ENCODE results near the gene SCLY. TPM values are rescaled to one million over a fixed set of nuclear protein-coding genes. Genes with fewer than 3 reads are reported as not detected.
A peak's percentile ranks its signal among the peaks of the same experiment; 100 is the strongest.

The SCLY gene
- 10 to 100 TPM; 46.4 to 63.5 (median 60.1) TPM for total RNA-seq

- ATAC-seq = peak; percentile 97 to 98
- Mint-ChIP-seq H3K27me3 (ENCODE audit: low read depth) (peaks cover 10% of the 10 kb centered on the region), H3K36me3 (ENCODE audit: insufficient read depth) (peaks cover 10% of the 10 kb centered on the region), H3K4me3 (peak within 1 kb of the TSS; percentile 92), H3K9me3 (no peaks in the 10 kb centered on the region), H3K4me1 (ENCODE audit: low read depth) (peaks cover 35% of the 10 kb centered on the region)
- DNase-seq = peak; percentile 97
Measured at GRCh38 chr2:238060542-238061314, at the start of gene SCLY. SCLY (plus strand) TSS chr2:238061001; CDS start chr2:238061055, 54 bp downstream.

GRCh38 chr2:238013806-238014205 lies 47.0 kb upstream of the SCLY start:
- peaks cover 27% of the 10 kb centered on the region for H3K4me1 Mint-ChIP-seq (ENCODE audit: low read depth)
- no peaks in the 10 kb centered on the region for H3K27me3 Mint-ChIP-seq (ENCODE audit: low read depth)
- no peak overlapping the region for H3K4me3 Mint-ChIP-seq
- H3K9me3 Mint-ChIP-seq = no peaks in the 10 kb centered on the region
- H3K36me3 Mint-ChIP-seq (ENCODE audit: insufficient read depth) = peaks cover 34% of the 10 kb centered on the region
- ATAC-seq (no peak), DNase-seq (no peak)

- ATAC-seq = no peak
- Mint-ChIP-seq H3K9me3 (no peaks in the 10 kb centered on the region), H3K27me3 (ENCODE audit: low read depth) (no peaks in the 10 kb centered on the region), H3K4me1 (ENCODE audit: low read depth) (peaks cover 12% of the 10 kb centered on the region), H3K36me3 (ENCODE audit: insufficient read depth) (peaks cover 42% of the 10 kb centered on the region), H3K4me3 (no peak overlapping the region)
- no peak for DNase-seq
Measured at GRCh38 chr2:238015705-238016104, 45.1 kb upstream of the SCLY start.

- peaks cover 6% of the 10 kb centered on the region for H3K4me1 Mint-ChIP-seq (ENCODE audit: low read depth)
- peaks cover 43% of the 10 kb centered on the region for H3K36me3 Mint-ChIP-seq (ENCODE audit: insufficient read depth)
- no peak overlapping the region for H3K4me3 Mint-ChIP-seq
- no peak for DNase-seq
- H3K27me3 Mint-ChIP-seq (ENCODE audit: low read depth) = no peaks in the 10 kb centered on the region
- no peak for ATAC-seq
- no peaks in the 10 kb centered on the region for H3K9me3 Mint-ChIP-seq
Measured at GRCh38 chr2:238016526-238016925, 44.3 kb upstream of the SCLY start.

- DNase-seq (no peak), ATAC-seq (no peak)
- Mint-ChIP-seq H3K4me1 (ENCODE audit: low read depth) (peaks cover 4% of the 10 kb centered on the region), H3K36me3 (ENCODE audit: insufficient read depth) (peaks cover 28% of the 10 kb centered on the region), H3K4me3 (no peak overlapping the region), H3K9me3 (no peaks in the 10 kb centered on the region), H3K27me3 (ENCODE audit: low read depth) (no peaks in the 10 kb centered on the region)
Measured at GRCh38 chr2:238019962-238020361, 40.8 kb upstream of the SCLY start.

- ATAC-seq (no peak), DNase-seq (no peak)
- Mint-ChIP-seq H3K4me1 (ENCODE audit: low read depth) (peaks cover 7% of the 10 kb centered on the region), H3K4me3 (no peak overlapping the region), H3K36me3 (ENCODE audit: insufficient read depth) (peaks cover 32% of the 10 kb centered on the region), H3K27me3 (ENCODE audit: low read depth) (no peaks in the 10 kb centered on the region), H3K9me3 (no peaks in the 10 kb centered on the region)
Measured at GRCh38 chr2:238020816-238021215, 40.0 kb upstream of the SCLY start.

GRCh38 chr2:238021327-238021726 lies 39.5 kb upstream of the SCLY start:
- DNase-seq (no peak), ATAC-seq (no peak)
- peaks cover 7% of the 10 kb centered on the region for H3K4me1 Mint-ChIP-seq (ENCODE audit: low read depth)
- peaks cover 34% of the 10 kb centered on the region for H3K36me3 Mint-ChIP-seq (ENCODE audit: insufficient read depth)
- no peaks in the 10 kb centered on the region for H3K27me3 Mint-ChIP-seq (ENCODE audit: low read depth)
- H3K9me3 Mint-ChIP-seq = no peaks in the 10 kb centered on the region
- no peak overlapping the region for H3K4me3 Mint-ChIP-seq

GRCh38 chr2:238022594-238023157 lies 38.1 kb upstream of the SCLY start:
- Mint-ChIP-seq H3K4me1 (ENCODE audit: low read depth) (peaks cover 7% of the 10 kb centered on the region), H3K27me3 (ENCODE audit: low read depth) (no peaks in the 10 kb centered on the region), H3K4me3 (no peak overlapping the region), H3K9me3 (no peaks in the 10 kb centered on the region), H3K36me3 (ENCODE audit: insufficient read depth) (peaks cover 34% of the 10 kb centered on the region)
- no peak for ATAC-seq
- no peak for DNase-seq

GRCh38 chr2:238023608-238024007 lies 37.2 kb upstream of the SCLY start:
- H3K4me3 Mint-ChIP-seq = no peak overlapping the region
- DNase-seq (no peak), ATAC-seq (no peak)
- H3K9me3 Mint-ChIP-seq = no peaks in the 10 kb centered on the region
- peaks cover 7% of the 10 kb centered on the region for H3K4me1 Mint-ChIP-seq (ENCODE audit: low read depth)
- H3K27me3 Mint-ChIP-seq (ENCODE audit: low read depth) = no peaks in the 10 kb centered on the region
- H3K36me3 Mint-ChIP-seq (ENCODE audit: insufficient read depth) = peaks cover 35% of the 10 kb centered on the region

GRCh38 chr2:238024986-238025385 lies 35.8 kb upstream of the SCLY start:
- DNase-seq (no peak), ATAC-seq (peak; percentile 99)
- Mint-ChIP-seq H3K36me3 (ENCODE audit: insufficient read depth) (peaks cover 30% of the 10 kb centered on the region), H3K9me3 (no peaks in the 10 kb centered on the region), H3K4me1 (ENCODE audit: low read depth) (peaks cover 7% of the 10 kb centered on the region), H3K27me3 (ENCODE audit: low read depth) (no peaks in the 10 kb centered on the region), H3K4me3 (no peak overlapping the region)

- ATAC-seq (no peak), DNase-seq (no peak)
- Mint-ChIP-seq H3K4me1 (ENCODE audit: low read depth) (peaks cover 7% of the 10 kb centered on the region), H3K36me3 (ENCODE audit: insufficient read depth) (peaks cover 30% of the 10 kb centered on the region), H3K9me3 (no peaks in the 10 kb centered on the region), H3K4me3 (no peak overlapping the region), H3K27me3 (ENCODE audit: low read depth) (no peaks in the 10 kb centered on the region)
Measured at GRCh38 chr2:238025741-238026360, 35.0 kb upstream of the SCLY start.

GRCh38 chr2:238027058-238027457 lies 33.7 kb upstream of the SCLY start:
- Mint-ChIP-seq H3K36me3 (ENCODE audit: insufficient read depth) (peaks cover 34% of the 10 kb centered on the region), H3K27me3 (ENCODE audit: low read depth) (no peaks in the 10 kb centered on the region), H3K4me1 (ENCODE audit: low read depth) (peaks cover 7% of the 10 kb centered on the region), H3K4me3 (no peak overlapping the region), H3K9me3 (no peaks in the 10 kb centered on the region)
- ATAC-seq (no peak), DNase-seq (no peak)

GRCh38 chr2:238027591-238028415 lies 33.0 kb upstream of the SCLY start:
- ATAC-seq (no peak), DNase-seq (no peak)
- Mint-ChIP-seq H3K4me3 (no peak overlapping the region), H3K4me1 (ENCODE audit: low read depth) (peaks cover 7% of the 10 kb centered on the region), H3K36me3 (ENCODE audit: insufficient read depth) (peaks cover 36% of the 10 kb centered on the region), H3K9me3 (no peaks in the 10 kb centered on the region), H3K27me3 (ENCODE audit: low read depth) (no peaks in the 10 kb centered on the region)

- Mint-ChIP-seq H3K27me3 (ENCODE audit: low read depth) (no peaks in the 10 kb centered on the region), H3K36me3 (ENCODE audit: insufficient read depth) (peaks cover 49% of the 10 kb centered on the region), H3K9me3 (no peaks in the 10 kb centered on the region), H3K4me3 (no peak overlapping the region), H3K4me1 (ENCODE audit: low read depth) (peaks cover 5% of the 10 kb centered on the region)
- DNase-seq (no peak), ATAC-seq (no peak)
Measured at GRCh38 chr2:238029853-238030252, 30.9 kb upstream of the SCLY start.
